Testis (tissue), 2 donors: ENCODE results near the gene ATRNL1.

Experiments used
- POLR2A ChIP-seq: fragments of 450-650 bp; IDR thresholded peaks from one replicate; pipeline ENCODE4 v1.6.1; 2017; ENCODE audit warnings: antibody characterized with exemption, mild to moderate bottlenecking, moderate library complexity
- TF ChIP-seq, protein P1 (sequence below), 3 experiments: fragments of 450-650 bp in 2 of 3; fragments of 200-600 bp in 1 of 3; sonication (generic) in 1 of 3; IDR thresholded peaks; one replicate each; pipeline ENCODE4 v1.5.1; 2016 to 2019; ENCODE audit warnings: antibody characterized with exemption in 3 of 3, mild to moderate bottlenecking in 2 of 3, moderate library complexity in 1 of 3

DNA sequence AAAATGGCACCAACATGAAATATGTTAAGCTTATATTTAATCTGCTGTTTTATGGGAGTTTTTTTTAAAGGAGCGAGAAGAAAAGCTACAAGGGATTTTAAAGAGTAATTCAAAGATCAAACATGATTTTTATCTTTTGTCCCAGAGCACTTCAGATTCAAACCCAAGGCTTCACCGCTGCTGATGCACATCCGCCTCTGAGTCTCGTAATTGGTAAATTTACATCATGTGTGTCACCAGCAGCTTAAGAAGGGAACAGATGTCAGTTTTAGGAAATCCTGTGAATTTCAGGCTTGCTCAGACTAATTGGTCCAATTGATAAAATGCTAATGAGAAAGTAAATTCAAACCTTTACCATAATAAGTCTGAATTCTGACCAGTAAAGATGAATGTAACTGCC lies 773.5 kb downstream of the ATRNL1 start:
- TF ChIP-seq POLR2A, result no peak
- TF ChIP-seq, protein P1, sequence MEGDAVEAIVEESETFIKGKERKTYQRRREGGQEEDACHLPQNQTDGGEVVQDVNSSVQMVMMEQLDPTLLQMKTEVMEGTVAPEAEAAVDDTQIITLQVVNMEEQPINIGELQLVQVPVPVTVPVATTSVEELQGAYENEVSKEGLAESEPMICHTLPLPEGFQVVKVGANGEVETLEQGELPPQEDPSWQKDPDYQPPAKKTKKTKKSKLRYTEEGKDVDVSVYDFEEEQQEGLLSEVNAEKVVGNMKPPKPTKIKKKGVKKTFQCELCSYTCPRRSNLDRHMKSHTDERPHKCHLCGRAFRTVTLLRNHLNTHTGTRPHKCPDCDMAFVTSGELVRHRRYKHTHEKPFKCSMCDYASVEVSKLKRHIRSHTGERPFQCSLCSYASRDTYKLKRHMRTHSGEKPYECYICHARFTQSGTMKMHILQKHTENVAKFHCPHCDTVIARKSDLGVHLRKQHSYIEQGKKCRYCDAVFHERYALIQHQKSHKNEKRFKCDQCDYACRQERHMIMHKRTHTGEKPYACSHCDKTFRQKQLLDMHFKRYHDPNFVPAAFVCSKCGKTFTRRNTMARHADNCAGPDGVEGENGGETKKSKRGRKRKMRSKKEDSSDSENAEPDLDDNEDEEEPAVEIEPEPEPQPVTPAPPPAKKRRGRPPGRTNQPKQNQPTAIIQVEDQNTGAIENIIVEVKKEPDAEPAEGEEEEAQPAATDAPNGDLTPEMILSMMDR (IDR thresholded peaks at IDR 0.05), result no peak
